Gastrocnemius medialis (tissue), 4 donors: ENCODE results near the gene ZDHHC1.
A peak's percentile ranks its signal among the peaks of the same experiment; 100 is the strongest.

ENCODE experiments used
- POLR2A ChIP-seq, 2 donors: fragments of 450-650 bp; IDR thresholded peaks; one replicate each; pipeline ENCODE4 v1.6.1; 2017; ENCODE audit warnings: antibody characterized with exemption in 2 of 2, mild to moderate bottlenecking in 2 of 2, moderate library complexity in 2 of 2
- TF ChIP-seq, protein P1 (sequence below), 5 experiments: fragments of 450-650 bp in 3 of 5; fragments of 200-600 bp in 2 of 5; sonication (generic) in 2 of 5; IDR thresholded peaks in 4 of 5; conservative IDR thresholded peaks in 1 of 5; 1 replicate in 4 of 5; 2 replicates in 1 of 5; pipeline ENCODE4 v1.5.1; 2016 to 2019; ENCODE audit warnings: antibody characterized with exemption in 5 of 5, mild to moderate bottlenecking in 3 of 5, moderate library complexity in 3 of 5

DNA sequence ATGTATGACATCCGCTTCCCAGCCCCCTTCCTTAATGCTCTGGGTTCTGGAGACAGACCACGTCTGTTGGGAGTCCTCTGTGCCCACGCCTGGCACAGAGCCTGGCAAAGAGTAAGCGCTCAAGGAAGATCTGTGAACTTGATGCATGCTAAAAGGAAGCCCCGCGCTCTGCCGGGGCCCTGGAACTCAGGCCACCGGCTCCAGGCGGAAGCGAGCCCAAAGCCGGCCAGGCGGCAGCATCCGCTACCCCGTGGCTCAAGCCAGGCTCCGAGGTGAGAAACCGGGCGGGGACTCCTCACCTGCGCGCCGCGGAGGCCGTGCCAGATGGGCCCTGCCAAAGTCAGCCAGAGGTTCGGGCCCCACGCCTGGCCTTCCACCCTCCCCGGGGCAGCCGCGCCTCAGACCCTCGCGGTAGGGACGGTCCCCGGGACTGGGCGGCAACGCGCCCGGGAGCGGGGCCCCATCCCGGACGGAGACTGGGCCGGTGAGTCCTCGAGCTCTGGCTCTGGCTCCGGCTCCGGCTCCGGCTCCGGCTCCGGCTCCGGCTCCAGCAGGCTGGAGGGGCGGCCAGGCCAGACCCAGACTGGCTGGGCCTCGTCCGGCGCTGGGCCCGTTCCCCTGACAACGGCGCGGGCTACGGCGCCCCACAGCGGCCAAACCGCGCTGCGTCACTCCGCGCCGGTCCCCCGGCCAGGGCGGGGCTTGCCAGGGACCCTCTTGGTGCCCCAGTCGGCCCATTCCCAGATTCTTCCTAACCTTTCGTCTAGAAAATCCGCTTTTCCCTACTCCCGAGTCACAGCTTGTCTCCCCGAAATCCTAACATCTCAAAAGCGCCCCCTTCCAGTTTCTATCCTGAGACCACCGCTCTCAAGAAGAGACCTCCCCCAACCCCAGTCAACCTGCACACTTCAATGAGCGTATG lies at the start of gene ZDHHC1:
- TF ChIP-seq, protein P1, sequence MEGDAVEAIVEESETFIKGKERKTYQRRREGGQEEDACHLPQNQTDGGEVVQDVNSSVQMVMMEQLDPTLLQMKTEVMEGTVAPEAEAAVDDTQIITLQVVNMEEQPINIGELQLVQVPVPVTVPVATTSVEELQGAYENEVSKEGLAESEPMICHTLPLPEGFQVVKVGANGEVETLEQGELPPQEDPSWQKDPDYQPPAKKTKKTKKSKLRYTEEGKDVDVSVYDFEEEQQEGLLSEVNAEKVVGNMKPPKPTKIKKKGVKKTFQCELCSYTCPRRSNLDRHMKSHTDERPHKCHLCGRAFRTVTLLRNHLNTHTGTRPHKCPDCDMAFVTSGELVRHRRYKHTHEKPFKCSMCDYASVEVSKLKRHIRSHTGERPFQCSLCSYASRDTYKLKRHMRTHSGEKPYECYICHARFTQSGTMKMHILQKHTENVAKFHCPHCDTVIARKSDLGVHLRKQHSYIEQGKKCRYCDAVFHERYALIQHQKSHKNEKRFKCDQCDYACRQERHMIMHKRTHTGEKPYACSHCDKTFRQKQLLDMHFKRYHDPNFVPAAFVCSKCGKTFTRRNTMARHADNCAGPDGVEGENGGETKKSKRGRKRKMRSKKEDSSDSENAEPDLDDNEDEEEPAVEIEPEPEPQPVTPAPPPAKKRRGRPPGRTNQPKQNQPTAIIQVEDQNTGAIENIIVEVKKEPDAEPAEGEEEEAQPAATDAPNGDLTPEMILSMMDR (IDR thresholded peaks at IDR 0.05 in 4 of 5, conservative IDR thresholded peaks at IDR 0.05 in 1 of 5) = peak; percentile 60 to 79 (median 75)
- peak; percentile 24 to 34 for TF ChIP-seq POLR2A (IDR thresholded peaks at IDR 0.05)
